HG03175 (cell line): Measurements from ENCODE around the gene MCM9.

ENCODE experiments used
- ATAC-seq: cut with Tn5 transposase; IDR thresholded peaks from one replicate; pipeline ENCODE4 v1.9.1; 2021; ENCODE audit warnings: mild to moderate bottlenecking, moderate library complexity; ENCODE audit not compliant: unreplicated experiment

Gene MCM9

GRCh38 chr6:118933855-118934460 lies 1.0 kb downstream of the MCM9 start:
- ATAC-seq = peak; percentile 0

- ATAC-seq = no peak
Observed at GRCh38 chr6:118932421-118932820, 2.5 kb downstream of the MCM9 start.

GRCh38 chr6:118931436-118931835 lies 3.5 kb downstream of the MCM9 start:
- no peak for ATAC-seq

- no peak for ATAC-seq
Observed at GRCh38 chr6:118930680-118931079, 4.3 kb downstream of the MCM9 start.

GRCh38 chr6:118923035-118923434 lies 11.9 kb downstream of the MCM9 start:
- ATAC-seq = no peak

- no peak for ATAC-seq
Observed at GRCh38 chr6:118921084-118921483, 13.9 kb downstream of the MCM9 start.

- no peak for ATAC-seq
Observed at GRCh38 chr6:118918329-118918725, 16.6 kb downstream of the MCM9 start.

GRCh38 chr6:118917546-118918328 lies 17.2 kb downstream of the MCM9 start:
- ATAC-seq = no peak

- ATAC-seq = no peak
Observed at GRCh38 chr6:118914598-118914997, 20.4 kb downstream of the MCM9 start.

- no peak for ATAC-seq
Observed at GRCh38 chr6:118913161-118913560, 21.8 kb downstream of the MCM9 start.

- ATAC-seq = no peak
Observed at GRCh38 chr6:118912646-118913045, 22.3 kb downstream of the MCM9 start.

- ATAC-seq = no peak
Observed at GRCh38 chr6:118908441-118908840, 26.5 kb downstream of the MCM9 start.

GRCh38 chr6:118905851-118906250 lies 29.1 kb downstream of the MCM9 start:
- ATAC-seq = no peak

- ATAC-seq = no peak
Observed at GRCh38 chr6:118905084-118905483, 29.9 kb downstream of the MCM9 start.

- no peak for ATAC-seq
Observed at GRCh38 chr6:118903691-118904090, 31.3 kb downstream of the MCM9 start.

GRCh38 chr6:118903138-118903537 lies 31.8 kb downstream of the MCM9 start:
- no peak for ATAC-seq

GRCh38 chr6:118902726-118903125 lies 32.2 kb downstream of the MCM9 start:
- no peak for ATAC-seq

GRCh38 chr6:118899948-118900347 lies 35.0 kb downstream of the MCM9 start:
- ATAC-seq = no peak

- no peak for ATAC-seq
Observed at GRCh38 chr6:118897386-118897785, 37.6 kb downstream of the MCM9 start.

GRCh38 chr6:118896339-118897136 lies 38.4 kb downstream of the MCM9 start:
- peak; percentile 19 for ATAC-seq

- no peak for ATAC-seq
Observed at GRCh38 chr6:118895859-118896258, 39.1 kb downstream of the MCM9 start.

GRCh38 chr6:118895261-118895560 lies 39.7 kb downstream of the MCM9 start:
- no peak for ATAC-seq
